Measurements from ENCODE around the gene PDSS2. TPM values are rescaled to one million over a fixed set of nuclear protein-coding genes. Genes with fewer than 3 reads are reported as not detected.

PDSS2 gene
- total RNA-seq, 1 experiment from 2014 or later: 12.1 TPM

DNA sequence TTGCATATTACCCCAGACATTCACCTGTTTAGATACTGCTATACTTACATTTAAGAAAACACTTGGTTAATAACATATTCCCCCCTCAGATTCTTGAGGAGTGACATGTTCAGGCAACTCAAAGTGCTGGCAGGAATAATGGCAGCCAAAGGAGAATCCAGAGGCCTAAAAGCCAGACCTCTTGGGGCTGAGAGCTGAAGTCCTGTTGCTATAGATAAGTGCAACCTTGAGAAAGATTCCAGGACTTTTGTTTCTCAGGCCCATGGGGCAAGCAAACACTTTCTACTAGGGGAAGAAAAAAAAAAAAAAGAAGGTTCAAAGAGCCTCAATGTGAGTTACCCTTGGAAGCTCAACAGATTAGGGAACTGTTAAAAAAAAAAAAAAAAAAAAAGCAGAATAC is 211.2 kb downstream of the PDSS2 start:
- H4K20me1 ChIP-seq (ENCODE audit: control insufficient read depth, insufficient read depth, insufficient read length): no peaks in the 10 kb centered on the region
- no peak overlapping the region for H2BK15ac ChIP-seq (ENCODE audit: low read depth, low read length)
- H3K23me2 ChIP-seq (ENCODE audit: insufficient read length, low read depth, low read length, poor library complexity, severe bottlenecking): no peaks in the 10 kb centered on the region
- H3K9me3 Mint-ChIP-seq: no peaks in the 10 kb centered on the region
- no peak overlapping the region for H3K27ac ChIP-seq (ENCODE audit: insufficient read length, low read depth, low read length)
- no peaks in the 10 kb centered on the region for H3K79me2 ChIP-seq (ENCODE audit: insufficient read depth, low read length)
- no peaks in the 10 kb centered on the region for H3K79me1 ChIP-seq (ENCODE audit: insufficient read depth, low read depth, low read length, poor library complexity, severe bottlenecking)
- H3K27me3 Mint-ChIP-seq (ENCODE audit: low read depth): no peaks in the 10 kb centered on the region
- no peak overlapping the region for H3K18ac ChIP-seq (ENCODE audit: insufficient read length, low read depth, low read length)
- H2BK20ac ChIP-seq (ENCODE audit: low read depth, low read length, poor library complexity, severe bottlenecking): no peak overlapping the region
- H3K27me3 ChIP-seq (ENCODE audit: insufficient read depth, low read length): no peaks in the 10 kb centered on the region
- H3K56ac ChIP-seq (ENCODE audit: insufficient read length, low read depth, low read length): no peak overlapping the region
- no peak overlapping the region for H3K4me2 ChIP-seq (ENCODE audit: insufficient read depth, insufficient read length, low read length)
- H2BK120ac ChIP-seq (ENCODE audit: low read depth, low read length, poor library complexity, severe bottlenecking): no peak overlapping the region
- no peak overlapping the region for H3K4ac ChIP-seq (ENCODE audit: low read depth, low read length)
- no peaks in the 10 kb centered on the region for H3K4me1 ChIP-seq (ENCODE audit: insufficient read depth, low read length)
- H2BK12ac ChIP-seq (ENCODE audit: insufficient read length, low read depth, low read length): no peak overlapping the region
- H3K9ac ChIP-seq (ENCODE audit: extremely low read depth, insufficient read length, low read length): no peak overlapping the region
- H2AK5ac ChIP-seq (ENCODE audit: insufficient read length, low read length): no peak overlapping the region
- H3K27ac Mint-ChIP-seq: peak overlapping the region in 2 of 3 experiments; percentile 10 to 21; a peak in 2 of 7 replicates
- no peak overlapping the region for H4K8ac ChIP-seq (replicated peaks; ENCODE audit: insufficient read length, low read depth, low read length)
- TF ChIP-seq, protein P1, sequence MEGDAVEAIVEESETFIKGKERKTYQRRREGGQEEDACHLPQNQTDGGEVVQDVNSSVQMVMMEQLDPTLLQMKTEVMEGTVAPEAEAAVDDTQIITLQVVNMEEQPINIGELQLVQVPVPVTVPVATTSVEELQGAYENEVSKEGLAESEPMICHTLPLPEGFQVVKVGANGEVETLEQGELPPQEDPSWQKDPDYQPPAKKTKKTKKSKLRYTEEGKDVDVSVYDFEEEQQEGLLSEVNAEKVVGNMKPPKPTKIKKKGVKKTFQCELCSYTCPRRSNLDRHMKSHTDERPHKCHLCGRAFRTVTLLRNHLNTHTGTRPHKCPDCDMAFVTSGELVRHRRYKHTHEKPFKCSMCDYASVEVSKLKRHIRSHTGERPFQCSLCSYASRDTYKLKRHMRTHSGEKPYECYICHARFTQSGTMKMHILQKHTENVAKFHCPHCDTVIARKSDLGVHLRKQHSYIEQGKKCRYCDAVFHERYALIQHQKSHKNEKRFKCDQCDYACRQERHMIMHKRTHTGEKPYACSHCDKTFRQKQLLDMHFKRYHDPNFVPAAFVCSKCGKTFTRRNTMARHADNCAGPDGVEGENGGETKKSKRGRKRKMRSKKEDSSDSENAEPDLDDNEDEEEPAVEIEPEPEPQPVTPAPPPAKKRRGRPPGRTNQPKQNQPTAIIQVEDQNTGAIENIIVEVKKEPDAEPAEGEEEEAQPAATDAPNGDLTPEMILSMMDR (conservative IDR thresholded peaks at IDR 0.05): no peak
- no peak overlapping the region for H4K5ac ChIP-seq (ENCODE audit: insufficient read length, low read depth, low read length)
- H2BK5ac ChIP-seq (ENCODE audit: insufficient read length, low read length): no peak overlapping the region
- no peak overlapping the region for H3K4me3 Mint-ChIP-seq
- no peak for DNase-seq
- H3K36me3 Mint-ChIP-seq (ENCODE audit: insufficient read depth in 1 of 3, low read depth in 3 of 3): no peaks in the 10 kb centered on the region
- H3K23ac ChIP-seq (ENCODE audit: insufficient read length, low read depth, low read length): no peak overlapping the region
- no peak overlapping the region for H4K91ac ChIP-seq (ENCODE audit: insufficient read length, low read depth, low read length)
- H3T11ph ChIP-seq (ENCODE audit: low read length): no peak overlapping the region
- no peaks in the 10 kb centered on the region for H3K9me3 ChIP-seq (ENCODE audit: control insufficient read depth, low read depth, low read length)
- no peak overlapping the region for H2AFZ ChIP-seq (ENCODE audit: low read length)
- no peak overlapping the region for H3K14ac ChIP-seq (ENCODE audit: insufficient read depth, low read length)
- no peaks in the 10 kb centered on the region for H3K4me1 Mint-ChIP-seq
